Measurements from ENCODE around the gene DOLPP1. TPM values are rescaled to one million over a fixed set of nuclear protein-coding genes. Genes with fewer than 3 reads are reported as not detected.

The DOLPP1 gene
- polyA plus RNA-seq, 1 experiment = 17.6 TPM

- no peaks in the 10 kb centered on the region for H3K27me3 ChIP-seq (ENCODE audit: control insufficient read depth, insufficient read depth, low read length)
- H3K4me3 ChIP-seq (ENCODE audit: low read depth, low read length) = no peak overlapping the region
- peaks cover 19% of the 10 kb centered on the region for H3K36me3 ChIP-seq (ENCODE audit: control insufficient read depth, insufficient read depth, low read length)
- ChIA-PET POLR2A (no interaction called here), CTCF (interaction anchor here (0.7 kb wide), 1 partner anchor 9 kb away, joined by 5 read pairs; no protein-coding TSS in a partner anchor)
- no peak for TF ChIP-seq CTCF (IDR thresholded peaks at IDR 0.05; ENCODE audit: insufficient read depth, low read depth, low read length)
- no peak for DNase-seq (ENCODE audit: low read depth)
These were observed 21.7 kb upstream of the DOLPP1 start for GRCh38 chr9:129058965-129059795.

GRCh38 chr9:129059796-129060785 is 20.8 kb upstream of the DOLPP1 start:
- DNase-seq (ENCODE audit: low read depth) = no peak
- no peak for TF ChIP-seq CTCF (IDR thresholded peaks at IDR 0.05; ENCODE audit: insufficient read depth, low read depth, low read length)
- no peak overlapping the region for H3K4me3 ChIP-seq (ENCODE audit: low read depth, low read length)
- H3K27me3 ChIP-seq (ENCODE audit: control insufficient read depth, insufficient read depth, low read length) = no peaks in the 10 kb centered on the region
- CTCF ChIA-PET = no interaction called here
- POLR2A ChIA-PET = no interaction called here
- H3K36me3 ChIP-seq (ENCODE audit: control insufficient read depth, insufficient read depth, low read length) = peaks cover 21% of the 10 kb centered on the region

GRCh38 chr9:129060991-129061390 is 19.9 kb upstream of the DOLPP1 start:
- ChIA-PET POLR2A (no interaction called here), CTCF (no interaction called here)
- Histone ChIP-seq H3K36me3 (ENCODE audit: control insufficient read depth, insufficient read depth, low read length) (peaks cover 26% of the 10 kb centered on the region), H3K27me3 (ENCODE audit: control insufficient read depth, insufficient read depth, low read length) (no peaks in the 10 kb centered on the region), H3K4me3 (ENCODE audit: low read depth, low read length) (no peak overlapping the region)
- DNase-seq (ENCODE audit: low read depth) = no peak
- TF ChIP-seq CTCF (IDR thresholded peaks at IDR 0.05; ENCODE audit: insufficient read depth, low read depth, low read length) = no peak

- H3K27me3 ChIP-seq (ENCODE audit: control insufficient read depth, insufficient read depth, low read length) = no peaks in the 10 kb centered on the region
- no peak for DNase-seq (ENCODE audit: low read depth)
- peaks cover 35% of the 10 kb centered on the region for H3K36me3 ChIP-seq (ENCODE audit: control insufficient read depth, insufficient read depth, low read length)
- ChIA-PET POLR2A (no interaction called here), CTCF (no interaction called here)
- no peak overlapping the region for H3K4me3 ChIP-seq (ENCODE audit: low read depth, low read length)
- no peak for TF ChIP-seq CTCF (IDR thresholded peaks at IDR 0.05; ENCODE audit: insufficient read depth, low read depth, low read length)
These were observed 17.9 kb upstream of the DOLPP1 start for GRCh38 chr9:129063061-129063460.

- no peak overlapping the region for H3K4me3 ChIP-seq (ENCODE audit: low read depth, low read length)
- H3K27me3 ChIP-seq (ENCODE audit: control insufficient read depth, insufficient read depth, low read length) = no peaks in the 10 kb centered on the region
- peaks cover 31% of the 10 kb centered on the region for H3K36me3 ChIP-seq (ENCODE audit: control insufficient read depth, insufficient read depth, low read length)
- POLR2A ChIA-PET = no interaction called here
- CTCF ChIA-PET = no interaction called here
- DNase-seq (ENCODE audit: low read depth) = no peak
- TF ChIP-seq CTCF (IDR thresholded peaks at IDR 0.05; ENCODE audit: insufficient read depth, low read depth, low read length) = no peak
These were observed 16.4 kb upstream of the DOLPP1 start for GRCh38 chr9:129064499-129064908.
